CD4-positive, alpha-beta T cell treated with Interleukin-17A for 1 hour (primary cell): ENCODE results near the gene NRCAM.
"Not testable (repeated sequence)": the region's sequence is repeated elsewhere in the genome, so short reads cannot be mapped to it uniquely, and the experiment has no call there.

Source experiments
- DNase-seq: peaks from one replicate; pipeline ENCODE4 v3.0.0-alpha.2; 2020

The NRCAM gene

DNA sequence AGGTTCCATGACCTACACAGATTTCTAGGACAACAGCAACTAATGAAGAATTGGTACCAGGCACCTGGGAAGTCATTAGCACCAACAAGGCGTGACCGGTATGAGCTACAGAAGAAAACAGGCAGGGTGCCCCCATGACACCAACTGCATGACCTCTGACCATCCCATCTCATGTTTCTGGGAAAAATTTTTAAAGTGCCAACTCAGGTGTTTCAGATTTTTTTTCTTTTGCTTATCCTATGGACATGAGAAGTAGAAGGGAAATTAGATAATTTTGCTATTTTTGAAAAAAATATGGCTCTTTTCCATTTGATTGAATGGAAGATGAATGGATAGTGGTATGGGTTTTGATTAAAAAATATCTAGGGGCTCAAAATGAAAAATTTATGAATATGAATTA lies 154.8 kb downstream of the NRCAM start:
- no peak for DNase-seq

DNA sequence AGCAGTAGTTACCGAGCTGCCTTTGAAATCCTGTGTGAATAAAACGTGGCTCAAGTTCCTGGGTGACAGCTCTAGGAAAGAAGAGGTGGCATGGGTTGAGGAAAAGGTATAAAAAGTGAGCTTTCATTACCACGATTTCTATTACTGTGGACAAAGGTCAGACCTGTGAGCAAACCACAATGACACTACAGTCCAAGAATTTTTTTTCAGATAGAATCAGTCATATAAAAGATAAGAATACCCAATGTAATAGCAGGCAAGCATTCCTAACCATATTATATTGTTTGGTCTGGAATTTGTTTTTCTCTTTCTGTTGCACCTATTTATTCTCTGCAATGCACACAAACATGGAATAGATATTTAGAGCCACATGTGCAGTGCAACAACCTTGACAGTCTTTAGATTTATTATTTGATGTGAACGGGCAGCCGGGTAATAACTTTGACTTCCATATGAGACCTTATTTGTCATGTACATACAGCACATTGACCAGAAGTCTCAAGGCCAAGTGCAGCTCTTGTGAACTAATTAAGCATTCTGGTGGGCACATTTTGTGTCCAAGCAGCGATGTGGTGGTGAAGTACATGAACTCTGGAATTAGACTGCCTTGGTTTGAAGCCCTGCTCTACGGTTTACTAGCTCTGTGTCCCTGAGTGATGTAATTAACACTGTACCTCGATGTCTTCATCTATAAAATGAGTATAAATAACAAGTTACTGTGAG lies 156.8 kb downstream of the NRCAM start:
- no peak for DNase-seq

DNA sequence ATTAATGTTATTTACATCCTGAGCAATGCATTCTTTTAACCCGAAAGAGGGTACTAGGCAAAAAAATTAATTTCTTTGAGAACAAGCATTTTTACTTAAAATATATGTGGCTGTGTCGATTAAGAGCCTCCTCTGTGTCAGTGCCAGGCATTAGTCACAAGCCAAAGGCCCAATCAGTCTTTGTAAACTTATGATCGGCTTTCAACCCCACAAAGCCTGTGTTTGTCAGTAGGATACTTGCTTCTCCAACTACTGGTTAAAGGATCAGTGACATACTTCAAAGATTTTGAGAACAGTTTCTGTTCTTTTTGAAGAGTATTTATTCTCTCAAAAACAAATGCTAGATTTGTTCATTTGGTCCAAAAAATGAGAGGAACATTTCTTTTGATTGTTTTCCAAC lies 159.3 kb downstream of the NRCAM start:
- DNase-seq, result no peak

DNA sequence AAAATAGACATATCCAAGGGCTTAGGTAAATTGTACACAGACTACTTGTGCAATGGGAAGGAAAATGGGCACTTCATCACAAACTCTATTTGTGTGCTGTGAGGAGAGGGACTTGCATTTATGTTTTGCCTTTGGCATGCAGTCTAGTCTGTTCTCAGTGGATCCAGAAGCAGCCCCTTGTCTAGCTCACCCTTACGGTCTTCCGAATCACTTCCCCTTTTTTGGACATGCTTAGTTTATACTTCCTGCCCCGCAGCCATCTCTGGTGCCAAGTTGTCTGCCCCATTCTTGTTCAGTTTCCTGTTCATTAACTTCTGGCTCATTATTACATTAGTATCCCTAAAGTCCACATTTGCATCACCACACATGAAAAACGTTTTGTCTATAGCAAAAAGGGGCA lies 161.6 kb downstream of the NRCAM start:
- no peak for DNase-seq

DNA sequence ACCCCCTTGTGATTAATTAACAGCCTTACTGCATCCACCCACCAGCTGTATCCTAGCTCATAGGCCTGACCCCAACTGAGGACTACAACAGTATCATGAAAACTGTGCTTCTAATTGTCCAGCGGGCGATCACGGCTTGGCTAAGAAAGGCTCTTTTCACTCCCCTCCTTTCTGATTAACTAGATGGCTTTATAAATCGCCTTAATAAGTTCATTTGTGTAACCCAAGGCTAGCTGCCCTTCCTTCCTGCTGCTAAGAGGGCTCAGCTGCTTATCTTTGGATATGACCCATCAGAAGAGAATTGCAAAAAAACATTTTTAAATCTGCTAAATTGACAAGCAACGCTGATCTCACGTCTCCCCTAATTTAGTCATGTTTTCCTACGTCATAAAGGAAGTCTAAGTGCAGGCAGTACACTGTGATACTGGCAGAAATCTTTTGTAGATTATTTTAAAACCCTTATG lies 163.1 kb downstream of the NRCAM start:
- DNase-seq, result no peak

DNA sequence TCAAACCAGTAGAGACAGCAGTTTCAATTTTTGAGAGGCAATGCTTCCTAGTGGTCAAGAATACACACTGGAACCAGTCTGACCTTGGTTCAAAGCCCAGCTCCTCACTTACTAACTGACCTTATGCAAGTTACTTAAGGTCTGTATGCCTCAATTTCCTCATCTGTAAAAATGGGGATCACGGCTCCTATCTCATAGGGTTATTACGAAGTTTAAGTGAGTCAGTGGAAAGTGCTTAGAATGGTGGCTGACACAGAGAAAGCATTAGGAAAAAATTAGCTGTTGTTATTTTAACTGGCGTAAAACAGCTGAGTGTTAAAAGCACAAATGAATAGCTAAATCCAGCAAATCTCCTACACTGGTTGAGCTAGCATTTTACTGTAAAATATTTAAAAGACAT lies 163.7 kb downstream of the NRCAM start:
- no peak for DNase-seq

DNA sequence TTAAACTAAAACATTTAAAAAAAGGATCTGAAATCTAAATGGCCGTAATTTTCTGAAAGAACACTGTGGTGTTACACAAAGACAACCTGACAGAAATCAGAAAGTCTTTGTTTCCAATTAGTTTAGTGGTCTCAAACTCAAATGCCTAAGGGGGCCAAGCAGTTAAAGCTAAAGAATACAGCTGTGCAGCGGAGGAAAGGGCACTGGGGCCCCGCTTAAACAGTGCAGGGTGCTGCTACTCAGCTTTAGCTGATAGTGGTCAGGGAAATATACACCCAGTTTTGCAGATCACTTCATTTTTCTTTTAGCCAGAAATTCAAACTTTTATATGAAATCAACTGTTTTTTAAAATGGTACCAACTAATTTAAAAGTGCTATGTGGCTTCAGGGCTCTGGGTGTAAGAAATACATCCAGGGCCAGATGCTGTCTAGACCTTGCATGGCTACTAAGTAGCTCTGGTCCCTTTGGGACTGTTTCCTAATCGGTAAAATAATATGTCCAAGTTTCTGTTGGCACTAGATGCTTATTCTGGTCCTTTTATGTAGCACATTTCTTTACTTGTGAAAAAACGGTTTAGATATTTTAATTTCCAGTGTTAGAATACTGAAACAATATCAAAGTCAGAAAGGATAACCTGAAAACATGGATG lies 164.3 kb downstream of the NRCAM start:
- no peak for DNase-seq

DNA sequence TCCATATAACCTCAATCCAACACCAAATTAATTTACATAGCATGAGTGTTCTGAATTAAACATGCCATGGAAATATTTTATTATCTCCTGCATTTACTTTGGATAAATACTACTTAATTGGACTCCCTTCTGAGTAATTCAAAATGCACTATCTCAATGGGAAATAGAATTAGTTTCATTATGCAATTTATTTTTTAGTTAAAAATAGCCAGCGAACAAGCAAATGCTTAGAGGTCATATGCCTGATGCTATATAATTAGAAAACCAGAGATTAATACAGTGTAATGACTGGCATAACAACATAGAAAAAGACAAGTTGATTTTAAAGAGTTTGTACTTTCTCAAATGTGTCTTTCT lies 165.1 kb downstream of the NRCAM start:
- DNase-seq, result no peak

DNA sequence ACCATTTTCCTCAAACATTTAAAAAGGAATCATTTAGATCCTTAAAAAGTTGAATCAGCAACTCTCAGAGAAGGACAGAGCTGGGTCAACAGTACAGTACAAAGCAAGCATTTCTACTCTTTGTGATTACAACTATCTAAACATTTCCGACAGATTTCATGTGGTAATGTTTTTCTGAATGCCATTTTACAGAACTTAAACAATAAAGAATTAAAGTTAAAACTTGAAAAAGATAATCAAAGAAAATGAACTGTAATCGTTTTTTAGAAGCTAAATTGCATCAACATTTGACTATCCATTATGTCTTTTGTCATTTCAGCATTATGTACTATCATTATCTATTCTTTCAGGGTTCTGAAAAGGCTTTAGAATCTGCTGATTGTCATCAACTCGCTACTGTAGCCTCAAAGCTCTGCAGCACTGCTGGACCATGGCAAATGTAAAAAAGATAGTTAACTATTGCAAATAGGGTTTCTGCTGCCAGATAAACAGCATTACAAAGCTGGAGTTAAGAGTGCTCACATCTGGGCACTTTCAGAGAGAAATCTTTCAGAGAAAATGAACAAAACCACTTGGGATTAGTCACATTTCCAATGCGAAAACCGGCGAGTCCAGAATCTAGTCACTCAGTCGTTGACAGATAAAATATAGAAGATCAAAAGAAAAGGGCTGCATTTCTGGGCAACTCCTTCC lies 165.6 kb downstream of the NRCAM start:
- no peak for DNase-seq

DNA sequence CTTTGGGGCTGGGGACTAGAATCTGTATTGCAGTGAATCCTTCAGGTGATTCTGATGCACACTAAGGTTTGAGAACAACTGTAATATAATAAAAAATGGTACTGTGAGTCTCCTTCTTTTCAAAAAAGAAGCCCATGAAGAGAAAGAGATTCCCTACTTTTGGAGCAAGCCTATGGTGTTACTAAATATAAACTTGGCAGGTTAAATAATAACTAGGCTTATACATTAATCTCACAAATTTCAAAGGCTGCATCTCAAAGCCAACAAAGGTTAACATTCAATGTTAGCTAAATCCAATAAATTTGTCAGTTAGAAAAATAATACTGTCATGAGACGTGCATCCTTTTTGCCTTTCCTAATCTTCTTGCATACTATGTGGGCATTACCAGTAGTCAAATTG lies 166.4 kb downstream of the NRCAM start:
- no peak for DNase-seq

DNA sequence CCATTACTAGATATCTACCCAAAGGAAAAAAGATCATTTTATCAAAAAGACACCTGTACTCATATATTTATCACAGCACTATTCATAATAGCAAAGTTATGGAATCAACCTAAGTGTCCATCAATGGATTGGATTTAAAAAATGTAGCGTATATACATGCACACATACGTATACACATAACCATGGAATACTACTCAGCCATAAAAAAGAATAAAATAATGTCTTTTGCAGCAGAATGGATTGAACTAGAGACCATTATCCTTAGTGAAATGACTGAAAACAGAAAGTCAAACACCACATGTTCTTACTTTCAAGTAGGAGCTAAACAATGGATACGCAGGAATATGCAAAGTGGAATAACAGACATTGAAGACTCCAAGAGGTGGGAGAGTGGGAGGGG lies 168.4 kb downstream of the NRCAM start:
- no peak for DNase-seq

DNA sequence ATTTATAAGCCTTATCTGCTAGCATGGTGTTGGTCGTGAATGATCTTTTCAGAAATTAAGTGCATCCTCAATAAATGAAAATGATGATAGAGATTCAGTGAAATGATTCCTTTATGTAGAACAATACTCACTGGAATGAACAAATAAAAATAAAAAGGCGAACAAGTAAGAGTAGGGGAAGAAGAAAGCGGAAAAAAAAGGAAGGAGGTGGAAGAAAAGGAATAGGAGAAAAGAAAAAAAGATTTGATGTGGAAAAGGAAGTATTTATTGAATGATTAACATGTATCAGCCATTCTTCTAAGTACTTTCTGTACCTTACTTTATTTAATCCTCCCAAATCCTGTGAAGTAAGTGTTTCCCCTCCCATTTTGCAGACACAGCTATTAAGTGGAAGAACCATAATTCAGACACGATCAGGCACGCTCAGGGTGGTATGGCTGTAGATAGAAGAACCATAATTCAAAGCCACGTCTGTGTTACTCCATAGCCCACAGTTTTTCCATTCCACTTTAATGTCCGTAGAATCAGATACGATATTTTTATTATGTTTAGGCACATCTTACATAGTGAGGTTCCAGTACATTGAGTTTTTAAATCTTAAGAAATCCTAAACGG lies 169.8 kb downstream of the NRCAM start:
- DNase-seq, result no peak

DNA sequence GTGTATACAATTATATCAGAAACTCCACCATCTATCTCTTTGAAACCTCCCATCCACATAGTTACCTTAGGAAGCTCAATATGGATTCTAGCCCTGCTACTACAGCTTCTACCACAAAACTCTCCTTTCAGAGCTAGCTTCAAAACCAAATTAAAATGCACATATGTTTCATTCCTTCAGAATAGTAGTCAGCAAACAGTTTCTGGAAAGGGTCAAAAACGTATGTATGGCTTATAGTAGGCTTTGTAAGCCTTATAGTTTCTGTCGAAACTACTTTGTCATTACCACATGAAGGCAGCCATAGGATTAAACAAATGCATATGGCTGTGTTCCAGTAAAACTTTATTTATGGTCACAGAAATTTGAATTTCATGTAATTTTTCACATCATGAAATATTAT lies 170.5 kb downstream of the NRCAM start:
- DNase-seq, result no peak

DNA sequence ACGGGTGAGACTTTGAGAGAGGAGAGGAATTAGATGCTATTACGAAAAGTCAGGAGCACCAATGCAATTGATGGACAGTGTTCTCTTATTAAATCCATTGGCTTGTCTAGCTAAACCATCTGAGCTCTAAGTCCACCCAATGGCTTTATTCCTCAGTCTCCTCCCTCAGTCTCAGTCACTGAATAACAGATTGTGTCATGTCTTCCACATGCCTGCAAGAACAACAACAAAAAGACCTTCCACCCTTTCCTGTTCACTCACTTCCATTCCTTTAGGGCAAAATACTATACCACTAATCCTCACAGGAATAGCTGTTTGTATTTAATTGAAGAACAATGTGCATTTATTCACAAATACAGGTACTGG lies 171.2 kb downstream of the NRCAM start:
- DNase-seq, result no peak

DNA sequence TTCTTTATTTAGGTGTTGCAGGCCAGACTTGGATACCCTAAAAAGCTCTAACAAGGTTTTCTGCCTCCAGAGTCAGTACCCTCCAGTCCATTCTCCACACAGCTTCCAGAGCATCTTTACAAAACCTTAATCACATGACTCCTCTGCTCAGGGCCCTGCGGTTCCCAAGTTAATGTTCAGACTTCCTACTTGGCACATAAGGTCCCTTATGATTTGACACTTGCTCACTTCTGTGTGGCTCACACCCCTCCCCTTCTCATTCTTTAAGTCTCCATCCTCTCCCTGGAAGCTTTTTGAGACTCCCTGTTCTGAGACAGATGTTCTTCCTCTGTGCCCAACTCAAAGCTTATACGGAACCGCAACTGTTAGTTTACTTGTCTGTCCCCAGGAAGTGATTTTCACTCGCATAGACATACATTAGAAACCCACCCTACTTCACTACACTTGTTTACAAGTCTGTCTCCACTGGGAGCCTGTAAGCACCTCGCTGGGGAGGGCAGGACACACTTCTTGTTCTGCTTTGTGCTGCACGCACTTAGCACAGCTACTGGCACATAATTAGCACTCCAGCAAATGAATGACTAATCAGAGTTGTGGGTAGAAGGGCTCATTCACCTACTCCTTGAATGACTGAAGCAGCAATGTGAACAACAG lies 171.8 kb downstream of the NRCAM start:
- no peak for DNase-seq

DNA sequence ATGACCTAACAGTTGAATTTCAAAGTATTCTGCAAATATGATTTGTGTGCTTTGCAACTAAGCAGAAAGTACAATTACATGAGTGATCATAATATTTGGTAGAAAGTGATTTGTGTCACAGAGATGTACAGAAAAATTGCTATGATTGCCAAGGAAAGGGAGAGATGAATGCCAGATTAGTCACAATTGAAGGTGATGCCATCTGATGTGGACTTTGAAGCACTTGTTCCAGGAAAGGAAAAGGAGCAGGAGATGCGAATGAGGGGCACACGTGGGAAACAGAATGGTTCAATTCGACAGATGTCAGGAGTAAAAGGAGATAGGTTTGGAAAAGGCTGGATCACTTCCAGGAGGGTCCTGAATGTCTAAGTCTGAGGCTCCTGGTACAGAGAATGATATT lies 173.0 kb downstream of the NRCAM start:
- DNase-seq, result no peak

DNA sequence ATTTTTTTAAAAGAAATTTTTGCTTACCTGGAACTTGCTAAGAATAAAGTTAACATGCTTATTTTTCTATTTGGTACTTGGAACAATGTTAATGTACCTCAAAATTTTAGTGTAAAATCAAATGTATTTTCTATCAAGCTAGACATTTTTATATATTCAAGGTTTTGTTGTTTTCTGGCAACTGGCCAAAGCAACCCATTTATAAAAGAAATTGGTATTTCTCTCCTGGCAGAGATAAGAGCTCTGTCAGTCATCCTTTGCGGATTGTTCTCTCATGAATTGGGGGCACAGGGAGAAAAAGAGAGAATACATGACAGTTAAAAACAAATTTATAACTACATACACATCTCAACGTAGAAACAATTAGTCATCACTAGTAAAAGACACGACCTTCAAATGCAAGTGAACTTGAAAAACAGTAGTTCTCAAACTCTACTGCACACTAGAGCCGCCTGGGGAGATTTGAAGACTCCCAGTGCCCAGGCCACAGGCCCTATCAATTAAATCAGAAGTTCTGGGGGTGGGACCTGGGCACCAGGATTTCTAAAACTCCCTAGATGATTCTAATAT lies 173.7 kb downstream of the NRCAM start:
- no peak for DNase-seq

DNA sequence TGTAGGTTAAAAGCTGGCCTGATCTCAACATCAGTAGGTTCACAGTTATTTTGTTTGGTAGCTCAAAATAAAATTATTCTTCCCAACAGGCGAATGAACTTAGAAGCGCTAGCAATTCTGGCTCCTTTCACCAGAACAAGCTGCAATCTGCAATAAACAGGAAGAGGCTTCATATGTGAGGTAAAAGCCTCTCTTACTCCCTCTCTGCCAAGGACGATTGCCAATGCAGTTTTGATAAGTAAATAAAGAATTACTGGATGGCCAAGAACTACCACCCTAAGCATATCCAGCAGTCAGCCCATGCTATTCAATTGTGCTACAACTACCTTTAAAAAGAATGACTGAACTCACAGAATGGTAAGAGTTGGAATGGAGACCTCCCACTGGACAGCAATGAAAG lies 176.1 kb downstream of the NRCAM start:
- no peak for DNase-seq

DNA sequence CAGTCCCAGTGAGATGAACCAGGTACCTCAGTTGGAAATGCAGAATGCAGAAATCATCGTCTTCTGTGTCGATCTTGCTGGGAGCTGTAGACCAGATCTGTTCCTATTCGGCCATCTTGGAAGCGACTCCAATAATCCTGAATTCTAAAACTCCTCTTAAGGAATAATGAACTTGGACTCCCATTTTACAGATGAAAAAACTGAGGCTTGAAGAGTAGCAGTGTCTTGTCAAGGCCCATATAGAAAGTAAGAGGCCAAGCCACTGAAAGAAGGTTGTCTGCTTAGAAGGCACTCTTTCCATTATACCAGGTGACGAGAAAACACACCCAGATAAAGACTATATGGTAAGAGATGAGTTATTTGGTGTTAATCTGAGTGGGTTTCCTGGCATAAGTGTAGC lies 177.5 kb downstream of the NRCAM start:
- no peak for DNase-seq

DNA sequence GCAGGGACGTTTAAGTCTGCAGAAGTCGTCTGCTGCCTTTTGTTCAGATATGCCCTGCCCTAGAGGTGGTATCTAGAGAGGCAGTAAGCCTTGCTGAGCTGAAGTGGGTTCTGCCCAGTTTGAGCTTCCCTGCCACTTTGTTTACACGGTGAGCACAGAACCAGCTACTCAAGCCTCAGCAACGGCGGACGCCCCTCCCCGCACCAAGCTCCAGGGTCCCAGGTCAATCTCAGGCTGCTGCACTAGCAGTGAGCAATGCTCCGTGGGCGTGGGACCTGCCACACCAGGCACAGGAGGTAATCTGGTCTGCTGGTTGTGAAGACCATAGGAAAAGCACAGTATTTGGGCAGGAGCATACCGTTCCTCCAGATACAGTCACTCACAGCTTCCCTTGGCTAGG lies 178.0 kb downstream of the NRCAM start:
- no peak for DNase-seq

DNA sequence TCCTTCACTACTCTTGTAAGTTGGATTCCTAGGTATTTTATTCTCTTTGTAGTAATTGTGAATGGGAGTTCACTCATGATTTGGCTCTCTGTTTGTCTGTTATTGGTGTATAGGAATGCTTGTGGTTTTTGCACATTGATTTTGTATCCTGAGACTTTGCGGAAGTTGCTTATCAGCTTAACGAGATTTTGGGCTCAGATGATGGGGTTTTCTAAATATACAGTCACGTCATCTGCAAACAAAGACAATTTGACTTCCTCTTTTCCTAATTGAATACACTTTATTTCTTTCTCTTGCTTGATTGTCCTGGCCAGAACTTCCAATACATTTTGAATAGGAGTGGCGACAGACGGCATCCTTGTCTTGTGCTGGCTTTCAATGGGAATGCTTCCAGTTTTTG lies 181.8 kb downstream of the NRCAM start:
- not testable (repeated sequence) for DNase-seq

DNA sequence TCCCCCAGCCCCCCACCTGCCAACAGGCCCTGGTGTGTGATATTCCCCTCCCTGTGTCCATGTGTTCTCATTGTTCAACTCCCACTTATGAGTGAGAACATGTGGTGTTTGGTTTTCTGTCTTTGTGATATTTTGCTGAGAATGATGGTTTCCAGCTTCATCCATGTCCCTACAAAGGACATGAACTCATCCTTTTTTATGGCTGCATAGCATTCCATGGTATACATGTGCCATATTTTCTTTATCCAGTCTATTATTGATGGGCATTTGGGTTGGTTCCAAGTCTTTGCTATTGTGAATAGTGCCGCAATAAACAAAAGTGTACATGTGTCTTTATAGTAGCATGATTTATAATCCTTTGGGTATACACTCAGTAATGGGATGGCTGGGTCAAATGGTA lies 183.3 kb downstream of the NRCAM start:
- not testable (repeated sequence) for DNase-seq

DNA sequence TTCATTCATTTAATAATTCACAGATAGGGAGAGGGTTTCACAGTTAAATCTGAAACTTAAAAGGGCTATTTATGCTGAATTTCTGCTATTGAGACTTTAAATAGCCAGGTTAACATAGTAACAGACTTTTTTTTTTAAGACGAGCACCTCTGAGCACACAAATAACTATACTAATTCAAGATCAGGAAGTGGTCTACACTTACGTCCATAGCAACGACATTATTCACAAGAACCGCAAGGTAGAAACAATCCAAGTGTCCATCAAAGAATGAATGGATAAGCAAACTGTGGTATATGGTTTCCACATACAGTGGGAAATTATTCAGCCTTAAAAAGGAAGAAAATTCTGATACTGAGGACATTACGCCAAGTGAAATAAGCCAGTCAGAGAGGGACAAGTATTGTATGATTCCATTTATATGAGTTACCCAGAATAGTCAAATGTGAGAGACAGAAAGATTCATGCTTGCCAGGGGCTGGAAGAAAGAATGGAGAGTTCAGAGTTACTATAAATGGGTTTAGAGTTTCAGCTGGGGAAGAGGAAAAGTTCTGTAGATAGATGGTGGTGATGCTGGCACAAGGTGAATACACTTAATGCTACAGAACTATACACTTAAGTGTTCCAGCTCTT lies 185.7 kb downstream of the NRCAM start:
- no peak for DNase-seq
